Muscle of leg (tissue), 11 donors: ENCODE measurements around the gene PLAAT4. TPM values are rescaled to one million over a fixed set of nuclear protein-coding genes. Genes with fewer than 3 reads are reported as not detected.
"Not testable (repeated sequence)": the region's sequence is repeated elsewhere in the genome, so short reads cannot be mapped to it uniquely, and the experiment has no call there.

Experiments
- DNase-seq: peaks from one replicate; pipeline ENCODE4 v3.0.0; 2013
- H3K27ac ChIP-seq: one replicate; pipeline ENCODE4 v1.5.1; 2013; ENCODE audit warnings: mild to moderate bottlenecking, low read length, control low read depth
- H3K27me3 ChIP-seq: one replicate; pipeline ENCODE4 v1.6.1; 2013; ENCODE audit warnings: low read length; ENCODE audit not compliant: control insufficient read depth, insufficient read depth
- H3K36me3 ChIP-seq: one replicate; pipeline ENCODE4 v1.6.1; 2013; ENCODE audit warnings: low read length; ENCODE audit not compliant: control insufficient read depth, insufficient read depth
- H3K4me1 ChIP-seq: one replicate; pipeline ENCODE4 v1.6.1; 2013; ENCODE audit warnings: low read length; ENCODE audit not compliant: control insufficient read depth, insufficient read depth
- H3K4me3 ChIP-seq: one replicate; pipeline ENCODE4 v1.5.1; 2013; ENCODE audit warnings: low read length, control low read depth
- H3K9me3 ChIP-seq: replicated peaks from 2 replicates; pipeline ENCODE4 v1.6.1; 2013; ENCODE audit warnings: low read depth, low read length; ENCODE audit not compliant: control insufficient read depth
- WGBS: methylation state at CpG from one replicate; pipeline ENCODE4 v1.1.5; 2013; ENCODE audit warnings: missing lambda C conversion rate; ENCODE audit not compliant: insufficient coverage; 5-methylcytosine and 5-hydroxymethylcytosine counted together
- polyA plus RNA-seq, 8 donors: library from polyadenylated mRNA; unstranded; fragments of 120-200 nt; gene quantifications; one replicate each; pipeline versions ENCODE4 v1.2.1 to v1.2.3, GENCODE V29; 2013; ENCODE audit warnings: inconsistent platforms in 1 of 8, low replicate concordance in 1 of 8; ENCODE audit not compliant: insufficient read length in 8 of 8, insufficient read depth in 1 of 8
- total RNA-seq: library from RNA; stranded (reverse); fragments of 120-200 nt; gene quantifications from one replicate; pipeline ENCODE4 v1.2.4, GENCODE V29; 2013

Gene PLAAT4
- total and polyA plus RNA-seq, 9 donors, result 2.0 to 5.9 (median 3.8) TPM

- Histone ChIP-seq H3K27me3 (no peaks in the 10 kb centered on the region), H3K36me3 (no peaks in the 10 kb centered on the region), H3K9me3 (no peaks in the 10 kb centered on the region), H3K4me1 (peaks cover 2% of the 10 kb centered on the region), H3K4me3 (no peak overlapping the region), H3K27ac (no peak overlapping the region)
- no peak for DNase-seq
- WGBS, result 63% methylated on average over 3 of the region's 4 CpGs
Measured at GRCh38 chr11:63564784-63565350, 28.3 kb downstream of the PLAAT4 start.

DNA sequence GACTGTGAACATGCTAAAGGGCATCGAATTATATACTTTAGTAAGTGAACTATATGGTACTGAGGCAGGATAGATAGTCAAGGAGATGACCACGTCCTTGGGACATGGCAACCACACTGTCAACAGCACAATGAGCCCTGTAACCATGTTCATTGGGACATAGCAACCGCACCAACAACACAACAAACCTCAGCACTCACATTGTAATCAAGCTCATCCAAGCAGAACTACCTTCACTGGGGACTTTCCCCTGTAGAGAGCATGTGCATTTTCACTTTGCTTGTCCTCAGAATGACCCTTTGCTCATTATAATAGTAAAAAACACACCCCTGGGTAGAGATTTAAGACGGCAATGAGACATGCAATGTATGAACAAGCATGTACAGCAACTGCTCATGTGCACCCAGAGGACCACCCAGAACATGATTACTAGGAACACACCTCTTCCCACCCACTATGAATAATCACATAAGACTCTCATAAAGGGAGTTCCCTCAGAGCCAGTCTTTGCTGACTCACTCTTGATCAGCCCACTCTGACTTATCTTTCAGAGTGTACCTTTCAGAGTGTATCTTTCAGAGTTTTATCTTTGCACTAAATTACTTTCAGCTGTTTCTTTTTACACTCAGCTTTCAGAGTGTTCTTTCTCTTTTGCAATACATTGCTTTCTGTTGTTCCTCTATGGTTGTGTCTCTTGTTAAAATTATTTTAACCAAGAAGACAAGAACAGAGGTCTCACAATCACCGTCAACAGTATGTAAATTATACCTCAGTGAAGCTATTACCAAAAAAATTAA lies 30.6 kb downstream of the PLAAT4 start:
- WGBS, result 25% methylated on average over 2 of the region's 5 CpGs
- H3K4me1 ChIP-seq, result peaks cover 2% of the 10 kb centered on the region
- H3K27ac ChIP-seq, result peak overlapping the region; percentile 32
- peak; percentile 81 for DNase-seq
- no peaks in the 10 kb centered on the region for H3K9me3 ChIP-seq
- H3K4me3 ChIP-seq, result no peak overlapping the region
- no peaks in the 10 kb centered on the region for H3K36me3 ChIP-seq
- no peaks in the 10 kb centered on the region for H3K27me3 ChIP-seq

GRCh38 chr11:63569570-63569969 lies 33.0 kb downstream of the PLAAT4 start:
- Histone ChIP-seq H3K9me3 (no peaks in the 10 kb centered on the region), H3K36me3 (no peaks in the 10 kb centered on the region), H3K4me3 (no peak overlapping the region), H3K4me1 (peaks cover 12% of the 10 kb centered on the region), H3K27me3 (no peaks in the 10 kb centered on the region), H3K27ac (no peak overlapping the region)
- no CpG with 5 or more reads among the region's 3 CpGs for WGBS
- no peak for DNase-seq

DNA sequence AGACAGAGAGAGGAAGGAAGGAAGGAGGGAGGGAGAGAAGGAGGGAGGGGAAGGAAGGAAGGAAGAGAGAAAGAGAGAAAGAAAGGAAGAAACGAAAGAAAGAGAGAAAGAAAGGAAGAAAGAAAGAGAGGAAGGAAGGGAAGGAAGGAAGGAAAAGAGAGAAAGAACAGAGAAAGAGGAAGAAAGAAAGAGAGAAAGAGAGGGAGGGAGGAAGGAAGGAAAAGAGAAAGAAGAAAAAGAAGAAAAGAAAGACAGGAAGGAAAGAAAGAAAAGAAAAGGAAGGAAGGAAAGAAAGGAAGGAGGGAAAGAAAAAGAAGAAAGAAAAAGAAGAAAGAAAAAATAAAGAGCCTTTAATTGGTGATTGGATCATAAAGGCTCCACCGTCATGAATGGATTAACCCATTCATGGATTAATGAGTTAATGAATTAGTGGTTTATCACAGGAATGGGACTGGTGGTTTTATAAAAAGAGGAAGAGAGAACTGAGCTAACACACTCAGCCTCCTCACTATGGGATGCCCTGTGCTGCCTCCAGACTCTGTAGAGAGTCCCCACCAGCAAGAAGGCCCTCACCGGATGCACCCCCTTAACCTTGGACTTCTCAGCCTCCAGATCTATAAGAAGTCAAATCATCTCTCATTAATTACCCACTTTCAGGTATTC lies 35.5 kb downstream of the PLAAT4 start:
- Histone ChIP-seq H3K4me1 (peaks cover 16% of the 10 kb centered on the region), H3K27me3 (no peaks in the 10 kb centered on the region), H3K4me3 (no peak overlapping the region), H3K27ac (no peak overlapping the region), H3K36me3 (no peaks in the 10 kb centered on the region), H3K9me3 (no peaks in the 10 kb centered on the region)
- WGBS, result 72% methylated on average over 2 of the region's 3 CpGs
- no peak for DNase-seq

DNA sequence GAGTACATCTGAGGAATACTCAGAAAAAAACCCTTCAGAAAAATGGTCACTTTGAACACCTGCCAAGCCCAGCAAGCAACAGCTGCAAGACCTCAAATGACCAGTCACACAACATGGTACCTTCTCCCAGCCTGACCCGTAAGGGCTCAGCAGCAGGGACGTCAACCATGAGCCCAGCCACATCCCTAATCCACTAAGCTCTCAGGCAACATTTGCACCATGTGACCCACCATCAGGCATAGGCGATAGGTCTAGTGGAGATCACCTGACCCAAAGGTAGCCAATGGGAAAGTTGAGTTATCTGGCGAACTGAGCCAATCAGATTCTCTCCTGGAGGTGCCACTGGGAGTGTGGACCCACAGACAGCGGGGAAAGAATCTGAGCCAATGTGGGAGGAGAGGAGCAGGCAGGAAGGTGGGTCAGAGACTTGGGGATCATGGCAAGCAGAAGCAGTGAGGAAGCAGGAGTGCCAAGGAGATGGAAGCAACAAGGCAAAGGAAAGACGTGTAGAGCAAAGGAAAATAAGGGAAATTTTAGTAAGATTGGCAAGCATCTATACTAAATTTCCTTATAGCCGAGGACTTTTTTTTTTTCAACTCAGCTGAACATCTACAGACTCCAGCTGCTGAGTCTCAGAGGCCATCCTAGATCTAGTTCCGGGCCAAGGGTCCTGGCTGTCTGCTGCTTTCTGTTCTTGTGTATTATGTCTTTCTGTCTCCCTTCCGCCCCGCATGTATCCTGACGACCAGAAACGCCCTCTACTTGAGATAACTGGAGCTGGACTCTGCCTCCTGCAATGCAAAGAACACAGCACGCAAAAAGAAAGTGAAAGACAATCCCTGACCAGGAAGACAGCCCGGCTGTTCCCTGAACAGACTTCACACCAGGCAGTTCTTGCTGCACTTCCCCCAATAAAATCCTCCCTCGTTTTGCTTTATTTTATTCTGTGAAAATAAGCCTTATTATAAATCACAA lies 37.6 kb downstream of the PLAAT4 start:
- H3K27ac ChIP-seq, result peak overlapping the region; percentile 63
- H3K4me1 ChIP-seq, result peaks cover 16% of the 10 kb centered on the region
- peak overlapping the region; percentile 4 for H3K4me3 ChIP-seq
- 68% methylated on average over 5 of the region's 15 CpGs for WGBS
- H3K9me3 ChIP-seq, result no peaks in the 10 kb centered on the region
- H3K36me3 ChIP-seq, result no peaks in the 10 kb centered on the region
- DNase-seq, result peak; percentile 92
- H3K27me3 ChIP-seq, result no peaks in the 10 kb centered on the region

GRCh38 chr11:63574856-63575602 lies 38.4 kb downstream of the PLAAT4 start:
- 44% methylated on average over 9 of the region's 10 CpGs for WGBS
- Histone ChIP-seq H3K27me3 (no peaks in the 10 kb centered on the region), H3K4me3 (peak overlapping the region; percentile 0)

DNA sequence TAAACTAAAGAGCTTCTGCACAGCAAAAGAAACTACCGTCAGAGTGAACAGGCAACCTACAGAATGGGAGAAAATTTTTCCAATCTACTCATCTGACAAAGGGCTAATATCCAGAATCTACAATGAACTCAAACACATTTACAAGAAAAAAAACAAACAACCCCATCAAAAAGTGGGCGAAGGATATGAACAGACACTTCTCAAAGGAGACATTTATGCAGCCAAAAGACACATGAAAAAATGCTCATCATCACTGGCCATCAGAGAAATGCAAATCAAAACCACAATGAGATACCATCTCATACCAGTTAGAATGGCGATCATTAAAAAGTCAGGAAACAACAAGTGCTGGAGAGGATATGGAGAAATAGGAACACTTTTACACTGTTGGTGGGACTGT lies 42.3 kb downstream of the PLAAT4 start:
- not testable (repeated sequence) for H3K27me3 ChIP-seq, DNase-seq, H3K36me3 ChIP-seq, H3K4me3 ChIP-seq, H3K27ac ChIP-seq
- no CpG with 5 or more reads among the region's 3 CpGs for WGBS
- H3K9me3 ChIP-seq, result peaks cover 11% of the 10 kb centered on the region
- peaks cover 12% of the 10 kb centered on the region for H3K4me1 ChIP-seq

More at GRCh38 chr11:63574856-63575602, 38.4 kb downstream of the PLAAT4 start:
- Histone ChIP-seq H3K9me3 (peaks cover 3% of the 10 kb centered on the region), H3K27ac (peak overlapping the region; percentile 63), H3K36me3 (peaks cover 3% of the 10 kb centered on the region), H3K4me1 (peaks cover 16% of the 10 kb centered on the region)
- peak; percentile 63 for DNase-seq

GRCh38 chr11:63581224-63581623 lies 44.6 kb downstream of the PLAAT4 start:
- H3K27ac ChIP-seq, H3K36me3 ChIP-seq, H3K4me3 ChIP-seq, DNase-seq, H3K27me3 ChIP-seq, H3K4me1 ChIP-seq: not testable (repeated sequence)
- H3K9me3 ChIP-seq, result peaks cover 11% of the 10 kb centered on the region
- 89% methylated on average over 4 of the region's 7 CpGs for whole genome bisulfite sequencing

DNA sequence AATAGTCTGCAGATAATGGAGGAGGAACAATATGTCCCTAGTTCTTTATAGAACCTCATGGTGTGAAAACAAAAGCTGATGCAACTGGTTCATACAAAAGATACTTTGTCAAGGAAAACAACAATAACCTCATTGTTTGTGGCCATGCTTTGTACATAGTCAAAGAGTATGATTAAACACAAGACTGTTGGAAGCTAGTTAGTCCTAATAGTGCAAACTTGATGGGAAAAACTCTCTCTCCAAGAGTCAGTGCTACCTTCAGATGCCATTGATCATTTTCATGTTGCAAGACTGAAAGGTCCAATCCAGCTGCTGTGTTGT lies 46.7 kb downstream of the PLAAT4 start:
- no peak overlapping the region for H3K27ac ChIP-seq
- H3K27me3 ChIP-seq, result no peaks in the 10 kb centered on the region
- no peak overlapping the region for H3K4me3 ChIP-seq
- no peak for DNase-seq
- no peaks in the 10 kb centered on the region for H3K4me1 ChIP-seq
- peaks cover 11% of the 10 kb centered on the region for H3K9me3 ChIP-seq
- peaks cover 3% of the 10 kb centered on the region for H3K36me3 ChIP-seq
